Measurements from ENCODE around the gene RBM42.

RBM42 gene

GRCh38 chr19:35636651-35637050 lies 7.8 kb downstream of the RBM42 start:
- DNase-seq = no peak
- CTCF ChIA-PET = no interaction called here
- H3K4me3 Mint-ChIP-seq = no peak overlapping the region
- peaks cover 41% of the 10 kb centered on the region for H3K36me3 Mint-ChIP-seq
- no peak overlapping the region for H3K27ac Mint-ChIP-seq
- H3K27me3 Mint-ChIP-seq = no peaks in the 10 kb centered on the region
- no peaks in the 10 kb centered on the region for H3K9me3 Mint-ChIP-seq
- H3K4me1 Mint-ChIP-seq = peaks cover 6% of the 10 kb centered on the region

GRCh38 chr19:35637165-35637564 lies 8.3 kb downstream of the RBM42 start:
- H3K9me3 Mint-ChIP-seq = no peaks in the 10 kb centered on the region
- CTCF ChIA-PET = no interaction called here
- H3K36me3 Mint-ChIP-seq = peaks cover 36% of the 10 kb centered on the region
- no peak overlapping the region for H3K4me3 Mint-ChIP-seq
- peaks cover 12% of the 10 kb centered on the region for H3K4me1 Mint-ChIP-seq
- H3K27me3 Mint-ChIP-seq = no peaks in the 10 kb centered on the region
- H3K27ac Mint-ChIP-seq = no peak overlapping the region
- no peak for DNase-seq

- H3K27ac Mint-ChIP-seq = no peak overlapping the region
- H3K4me1 Mint-ChIP-seq = peaks cover 25% of the 10 kb centered on the region
- H3K9me3 Mint-ChIP-seq = no peaks in the 10 kb centered on the region
- no peaks in the 10 kb centered on the region for H3K27me3 Mint-ChIP-seq
- H3K4me3 Mint-ChIP-seq = no peak overlapping the region
- CTCF ChIA-PET = no interaction called here
- no peak for DNase-seq
- H3K36me3 Mint-ChIP-seq = peaks cover 19% of the 10 kb centered on the region
Measured at GRCh38 chr19:35639321-35639639, 10.4 kb downstream of the RBM42 start.

- no peak overlapping the region for H3K4me3 Mint-ChIP-seq
- H3K9me3 Mint-ChIP-seq = no peaks in the 10 kb centered on the region
- H3K36me3 Mint-ChIP-seq = peaks cover 17% of the 10 kb centered on the region
- peaks cover 31% of the 10 kb centered on the region for H3K4me1 Mint-ChIP-seq
- CTCF ChIA-PET = no interaction called here
- no peaks in the 10 kb centered on the region for H3K27me3 Mint-ChIP-seq
- no peak overlapping the region for H3K27ac Mint-ChIP-seq
- no peak for DNase-seq
Measured at GRCh38 chr19:35639863-35640262, 11.0 kb downstream of the RBM42 start.

- H3K36me3 Mint-ChIP-seq = peaks cover 7% of the 10 kb centered on the region
- peak; percentile 73 for DNase-seq
- H3K27me3 Mint-ChIP-seq = no peaks in the 10 kb centered on the region
- no peaks in the 10 kb centered on the region for H3K9me3 Mint-ChIP-seq
- H3K4me1 Mint-ChIP-seq = peaks cover 45% of the 10 kb centered on the region
- H3K4me3 Mint-ChIP-seq = peak within 1 kb of the TSS; percentile 71
- CTCF ChIA-PET = no interaction called here
- peak within 1 kb of the TSS; percentile 19 for H3K27ac Mint-ChIP-seq
Measured at GRCh38 chr19:35641515-35642151, 12.8 kb downstream of the RBM42 start, which contains the start of gene ETV2. TSS of gene ETV2 (plus strand) at chr19:35641745. CDS start at chr19:35642461, 716 bp downstream.

- CTCF ChIA-PET = no interaction called here
- peaks cover 47% of the 10 kb centered on the region for H3K4me1 Mint-ChIP-seq
- peak overlapping the region; percentile 71 for H3K4me3 Mint-ChIP-seq
- H3K27me3 Mint-ChIP-seq = no peaks in the 10 kb centered on the region
- H3K36me3 Mint-ChIP-seq = peaks cover 2% of the 10 kb centered on the region
- no peaks in the 10 kb centered on the region for H3K9me3 Mint-ChIP-seq
- no peak for DNase-seq
- peak overlapping the region; percentile 19 for H3K27ac Mint-ChIP-seq
Measured at GRCh38 chr19:35642312-35642711, 13.5 kb downstream of the RBM42 start.

GRCh38 chr19:35642798-35643254 lies 14.0 kb downstream of the RBM42 start:
- peaks cover 47% of the 10 kb centered on the region for H3K4me1 Mint-ChIP-seq
- H3K36me3 Mint-ChIP-seq = peaks cover under 1% of the 10 kb centered on the region
- H3K4me3 Mint-ChIP-seq = peak overlapping the region; percentile 71
- peak overlapping the region; percentile 67 for H3K27ac Mint-ChIP-seq
- no peaks in the 10 kb centered on the region for H3K27me3 Mint-ChIP-seq
- DNase-seq = no peak
- CTCF ChIA-PET = interaction anchor here (1.4 kb wide), 1 partner anchor 69 kb away, joined by 4 read pairs; no protein-coding TSS in a partner anchor
- H3K9me3 Mint-ChIP-seq = no peaks in the 10 kb centered on the region

- no peaks in the 10 kb centered on the region for H3K27me3 Mint-ChIP-seq
- peak overlapping the region; percentile 71 for H3K4me3 Mint-ChIP-seq
- H3K36me3 Mint-ChIP-seq = peaks cover 1% of the 10 kb centered on the region
- peak; percentile 89 for DNase-seq
- peaks cover 52% of the 10 kb centered on the region for H3K4me1 Mint-ChIP-seq
- CTCF ChIA-PET = interaction anchor here (0.7 to 1.4 kb wide), 3 partner anchors 51 to 95 kb away, joined by 3 to 4 read pairs (median 3); no protein-coding TSS in a partner anchor
- H3K9me3 Mint-ChIP-seq = no peaks in the 10 kb centered on the region
- H3K27ac Mint-ChIP-seq = peak overlapping the region; percentile 93
Measured at GRCh38 chr19:35643255-35644205, 14.7 kb downstream of the RBM42 start.

GRCh38 chr19:35644206-35644986 lies 15.6 kb downstream of the RBM42 start:
- H3K27me3 Mint-ChIP-seq = no peaks in the 10 kb centered on the region
- DNase-seq = peak; percentile 98
- H3K9me3 Mint-ChIP-seq = no peaks in the 10 kb centered on the region
- H3K4me3 Mint-ChIP-seq = peak overlapping the region; percentile 71
- H3K27ac Mint-ChIP-seq = peak overlapping the region; percentile 93
- H3K4me1 Mint-ChIP-seq = peaks cover 59% of the 10 kb centered on the region
- H3K36me3 Mint-ChIP-seq = peaks cover 3% of the 10 kb centered on the region
- CTCF ChIA-PET = interaction anchor here (0.7 to 1.4 kb wide), 3 partner anchors 50 to 96 kb away, joined by 3 to 4 read pairs (median 3); no protein-coding TSS in a partner anchor

- H3K4me3 Mint-ChIP-seq = peak overlapping the region; percentile 71
- peaks cover 3% of the 10 kb centered on the region for H3K36me3 Mint-ChIP-seq
- peaks cover 64% of the 10 kb centered on the region for H3K4me1 Mint-ChIP-seq
- DNase-seq = peak; percentile 88
- H3K27ac Mint-ChIP-seq = peak overlapping the region; percentile 93
- no peaks in the 10 kb centered on the region for H3K27me3 Mint-ChIP-seq
- no peaks in the 10 kb centered on the region for H3K9me3 Mint-ChIP-seq
- CTCF ChIA-PET = no interaction called here
Measured at GRCh38 chr19:35644987-35645679, 16.3 kb downstream of the RBM42 start.

GRCh38 chr19:35645680-35646511 lies 17.1 kb downstream of the RBM42 start:
- Mint-ChIP-seq H3K27ac (no peak overlapping the region), H3K4me3 (no peak overlapping the region), H3K4me1 (peaks cover 72% of the 10 kb centered on the region), H3K27me3 (no peaks in the 10 kb centered on the region), H3K9me3 (no peaks in the 10 kb centered on the region), H3K36me3 (peaks cover 3% of the 10 kb centered on the region)
- no peak for DNase-seq
- CTCF ChIA-PET = no interaction called here

- peaks cover 56% of the 10 kb centered on the region for H3K4me1 Mint-ChIP-seq
- H3K36me3 Mint-ChIP-seq = peaks cover 14% of the 10 kb centered on the region
- CTCF ChIA-PET = interaction anchor here (0.8 to 1.4 kb wide), 3 partner anchors 26 to 131 kb away, joined by 4 to 5 read pairs (median 4); no protein-coding TSS in a partner anchor
- no peaks in the 10 kb centered on the region for H3K9me3 Mint-ChIP-seq
- DNase-seq = peak; percentile 96
- H3K27me3 Mint-ChIP-seq = no peaks in the 10 kb centered on the region
- peak within 1 kb of the TSS; percentile 88 for H3K27ac Mint-ChIP-seq
- H3K4me3 Mint-ChIP-seq = peak within 1 kb of the TSS; percentile 85
Measured at GRCh38 chr19:35648017-35648961, 19.5 kb downstream of the RBM42 start, which contains the start of gene COX6B1. TSS of gene COX6B1 (plus strand) at chr19:35648323. CDS start at chr19:35651244, 2,921 bp downstream.

Measured in activated naive CD4-positive, alpha-beta T cell treated with anti-CD3 and anti-CD28 coated beads, Interleukin-2, amount 10 ng/mL, durations not matched to agents 7 days and 5 days (primary cell).